Left ventricle myocardium superior (tissue), 1 donor: Measurements from ENCODE around the gene CHD6. TPM values are rescaled to one million over a fixed set of nuclear protein-coding genes. Genes with fewer than 3 reads are reported as not detected.

ENCODE experiments used
- ATAC-seq: fragments of 200-7000 bp; cut with Tn5 transposase; one replicate; pipeline ENCODE4 v1.9.1; 2020; ENCODE audit warnings: mild to moderate bottlenecking, moderate library complexity
- DNase-seq: peaks from one replicate; pipeline ENCODE4 v3.0.0-alpha.2; 2020
- intact Hi-C: fragments of 100-400 bp; cut with micrococcal nuclease; formaldehyde crosslinking; loops from one replicate; pipeline ENCODE4 v1.11.0; 2022
- total RNA-seq: library from RNA; stranded (reverse); fragmentation: NEBNext Ultra II Directional; extraction: Animal tissue kit (Norgen Biotek cat#: 25700); gene quantifications from one replicate; pipeline ENCODE4 v1.2.1, GENCODE V29; 2021
- donor health status: DM: no; HTN: yes; CAD: no; lungs with severe emphysema.

CHD6 gene
- total RNA-seq, 1 donor from 2014 or later: 36.8 TPM

GRCh38 chr20:41454250-41454649 lies 163.9 kb downstream of the CHD6 start:
- DNase-seq (no peak), ATAC-seq (no peak)
- intact Hi-C loops: no loop called here

GRCh38 chr20:41453010-41453950 lies 164.9 kb downstream of the CHD6 start:
- ATAC-seq (no peak), DNase-seq (no peak)
- intact Hi-C loops: no loop called here

- intact Hi-C loops: no loop called here
- ATAC-seq (no peak), DNase-seq (no peak)
These were observed 166.0 kb downstream of the CHD6 start for GRCh38 chr20:41452226-41452625.

DNA sequence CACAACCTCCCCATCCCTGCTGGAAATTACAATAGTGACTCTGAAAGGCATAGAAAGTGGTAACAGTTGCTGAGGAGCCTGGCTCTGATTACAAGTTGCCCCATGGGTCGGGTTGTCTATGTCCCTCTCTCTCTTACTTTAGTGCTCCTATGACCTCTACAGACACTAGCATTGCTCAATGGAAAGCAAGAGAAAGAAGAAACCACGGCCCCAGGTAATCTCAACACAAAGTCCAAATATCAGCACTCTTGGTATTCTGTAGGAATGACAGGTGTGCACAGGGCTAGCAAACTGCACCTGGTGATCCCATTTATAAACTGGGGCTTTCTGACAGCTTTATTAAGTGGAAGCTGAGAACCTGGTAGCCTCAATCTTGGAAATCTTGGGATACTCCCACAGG lies 171.2 kb downstream of the CHD6 start:
- DNase-seq (no peak), ATAC-seq (no peak)
- intact Hi-C loops: no loop called here

DNA sequence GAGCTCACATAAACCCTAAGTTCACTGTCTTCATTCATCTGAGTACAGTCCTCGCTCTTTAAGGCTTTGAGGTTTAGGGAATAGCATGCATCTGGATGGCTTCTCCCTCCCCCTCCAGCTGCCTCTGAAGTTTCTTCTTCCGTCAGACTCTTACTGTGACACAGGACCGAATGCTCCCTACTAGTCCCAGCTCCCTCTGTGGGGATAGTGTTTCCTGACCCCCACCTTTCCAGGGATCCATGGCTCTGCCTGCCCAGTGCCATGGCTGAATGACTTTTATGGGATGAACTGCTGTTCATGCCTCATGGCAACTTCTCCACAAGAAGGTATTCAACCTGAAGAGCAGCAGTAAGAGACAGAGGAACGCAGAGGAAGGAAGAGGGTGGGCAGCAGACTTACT lies 171.7 kb downstream of the CHD6 start:
- intact Hi-C loops: no loop called here
- DNase-seq (no peak), ATAC-seq (no peak)

GRCh38 chr20:41444821-41445220 lies 173.4 kb downstream of the CHD6 start:
- no peak for DNase-seq
- no peak for ATAC-seq
- intact Hi-C loops: no loop called here

- DNase-seq (no peak), ATAC-seq (no peak)
- intact Hi-C loops: no loop called here
These were observed 174.5 kb downstream of the CHD6 start for GRCh38 chr20:41443691-41444090.

GRCh38 chr20:41440882-41441281 lies 177.3 kb downstream of the CHD6 start:
- DNase-seq (no peak), ATAC-seq (no peak)
- intact Hi-C loops: no loop called here

DNA sequence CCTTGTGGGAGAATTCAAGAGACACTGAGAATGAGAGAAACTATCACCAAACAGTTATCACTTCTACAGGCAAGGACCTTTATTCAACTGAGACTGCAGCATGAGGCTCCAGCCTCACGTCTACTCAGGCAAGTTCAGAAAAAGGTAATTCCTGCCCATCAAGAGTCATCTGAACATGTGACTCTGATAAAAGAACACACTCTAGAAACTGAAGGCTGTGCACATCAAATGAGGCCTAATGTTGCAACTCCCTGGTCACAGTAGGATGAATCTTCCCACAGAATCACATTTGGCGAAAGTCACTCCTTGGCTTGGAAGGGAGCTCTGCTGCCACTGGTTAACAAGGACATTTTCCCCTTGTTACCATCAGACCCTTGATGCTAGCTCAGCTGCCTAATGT lies 180.3 kb downstream of the CHD6 start:
- ATAC-seq: no peak
- intact Hi-C loops: no loop called here
- DNase-seq: no peak

DNA sequence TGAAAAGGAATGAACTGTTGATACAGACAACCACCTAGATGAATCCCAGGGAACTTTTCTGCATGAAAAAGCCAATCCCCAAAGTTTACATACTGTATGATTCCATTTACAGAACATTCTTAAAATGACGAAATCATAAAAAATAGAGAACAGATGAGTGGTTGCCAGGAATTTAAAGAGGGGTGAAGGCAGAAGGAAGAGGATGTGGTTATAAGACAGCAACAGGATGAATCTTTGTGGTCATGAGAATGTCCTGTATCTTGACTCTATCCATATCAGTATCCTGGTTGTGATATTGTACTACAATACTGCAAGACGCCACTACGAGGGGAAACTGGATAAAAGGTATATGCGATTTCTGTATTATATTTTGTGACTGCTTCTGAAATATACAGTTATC lies 181.5 kb downstream of the CHD6 start:
- ATAC-seq (no peak), DNase-seq (no peak)
- intact Hi-C loops: no loop called here

DNA sequence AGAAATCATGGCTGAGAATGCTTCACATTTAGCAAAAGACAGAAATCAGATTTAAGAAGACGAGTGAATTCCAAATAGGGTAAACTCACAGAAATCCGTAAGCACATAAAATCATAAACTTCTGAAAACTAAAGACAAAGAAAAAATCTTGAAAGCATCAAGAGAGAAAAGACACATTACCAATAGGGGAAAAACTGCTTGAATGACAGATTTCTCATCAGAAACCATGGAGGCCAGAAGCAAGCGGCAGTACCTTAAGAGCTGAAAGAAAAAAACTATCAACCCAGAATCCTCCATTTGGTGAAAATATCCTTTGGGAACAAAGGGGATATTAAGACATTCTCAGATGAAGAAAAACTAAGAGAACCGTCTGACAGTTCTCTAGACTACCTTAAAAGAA lies 185.0 kb downstream of the CHD6 start:
- DNase-seq: no peak
- intact Hi-C loops: no loop called here
- no peak for ATAC-seq

GRCh38 chr20:41432746-41433145 lies 185.4 kb downstream of the CHD6 start:
- DNase-seq: no peak
- no peak for ATAC-seq
- intact Hi-C loops: no loop called here

DNA sequence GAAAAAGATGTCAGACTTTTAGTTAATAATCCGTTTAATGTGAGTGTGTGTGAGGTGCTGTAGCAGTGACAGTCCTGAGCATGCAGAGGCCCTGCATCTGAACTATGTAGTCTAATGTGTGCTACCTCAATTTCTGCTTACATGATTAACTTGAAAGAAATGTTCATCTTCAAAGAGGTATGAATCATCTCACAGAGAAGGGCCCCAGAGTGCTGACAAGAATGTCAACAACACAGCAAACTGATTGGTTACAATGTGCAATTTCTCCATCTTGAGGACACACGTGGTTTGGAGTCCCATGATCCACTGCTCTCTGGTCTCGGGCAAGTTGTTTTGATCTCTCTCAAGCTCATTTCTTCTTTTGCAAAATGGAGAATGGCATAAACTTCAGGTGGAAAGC lies 189.9 kb downstream of the CHD6 start:
- intact Hi-C loops: no loop called here
- DNase-seq (no peak), ATAC-seq (no peak)

- ATAC-seq: peak; percentile 35
These were observed 190.3 kb downstream of the CHD6 start for GRCh38 chr20:41427833-41428232.

GRCh38 chr20:41426976-41427375 lies 191.2 kb downstream of the CHD6 start:
- intact Hi-C loops: no loop called here
- DNase-seq (no peak), ATAC-seq (no peak)

More at GRCh38 chr20:41427833-41428232, 190.3 kb downstream of the CHD6 start:
- no peak for DNase-seq
- intact Hi-C loops: no loop called here

GRCh38 chr20:41426086-41426830 lies 191.9 kb downstream of the CHD6 start:
- DNase-seq (no peak), ATAC-seq (no peak)
- intact Hi-C loops: no loop called here

DNA sequence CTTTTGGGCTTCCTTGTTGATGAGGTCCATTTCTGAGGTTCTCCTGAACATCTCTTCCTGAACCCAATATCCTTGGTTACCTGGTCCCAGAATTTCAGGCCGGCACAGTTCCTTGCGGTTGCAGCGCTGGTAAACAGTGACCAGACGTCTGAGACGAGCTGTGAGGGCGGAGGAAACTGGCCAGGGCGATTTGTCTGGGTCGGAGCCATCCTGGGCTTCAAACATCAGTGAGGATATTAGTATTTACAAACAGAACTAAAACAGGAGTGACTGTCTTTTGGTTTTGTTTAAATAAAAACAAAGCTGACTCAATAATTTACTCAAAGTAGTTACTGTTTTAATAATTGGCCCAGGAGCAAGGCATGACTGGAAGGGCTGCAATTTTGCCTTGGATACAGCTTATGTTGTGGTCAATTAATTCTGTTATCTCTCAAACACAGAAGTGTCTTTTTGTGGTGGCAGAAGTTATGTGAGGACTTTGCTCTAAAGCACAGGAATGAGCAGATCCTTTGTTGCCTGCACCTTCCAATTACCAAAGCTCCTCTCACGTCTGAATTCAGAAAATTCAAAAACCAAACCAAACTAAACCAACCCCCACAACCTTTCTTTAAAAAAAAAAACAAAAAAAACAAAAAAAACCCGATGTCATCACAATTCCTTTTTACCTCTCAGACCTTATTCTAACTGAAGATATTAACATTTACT lies 192.8 kb downstream of the CHD6 start:
- ATAC-seq (peak; percentile 24), DNase-seq (no peak)
- intact Hi-C loops: no loop called here

DNA sequence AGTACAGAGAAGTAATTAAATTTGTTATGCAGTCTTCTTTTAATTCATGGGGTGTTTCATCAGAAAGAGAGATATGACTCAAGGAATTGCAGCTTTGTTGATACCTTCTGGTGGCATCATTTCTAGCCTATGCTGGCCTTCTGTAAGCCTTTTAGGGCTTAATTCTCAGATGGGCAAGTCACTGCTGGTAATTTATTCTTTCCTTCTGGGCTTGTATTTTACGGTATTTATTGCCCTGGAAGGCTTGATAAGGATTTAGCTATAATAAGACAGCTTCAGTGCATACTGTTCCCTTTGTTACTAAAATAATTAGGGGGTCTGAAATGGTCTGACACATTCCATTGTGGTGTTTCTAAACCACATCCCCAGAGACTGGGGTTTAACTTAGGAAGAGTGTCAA lies 193.6 kb downstream of the CHD6 start:
- DNase-seq (no peak), ATAC-seq (no peak)
- intact Hi-C loops: no loop called here

- DNase-seq: no peak
- intact Hi-C loops: no loop called here
- no peak for ATAC-seq
These were observed 194.2 kb downstream of the CHD6 start for GRCh38 chr20:41424011-41424410.

DNA sequence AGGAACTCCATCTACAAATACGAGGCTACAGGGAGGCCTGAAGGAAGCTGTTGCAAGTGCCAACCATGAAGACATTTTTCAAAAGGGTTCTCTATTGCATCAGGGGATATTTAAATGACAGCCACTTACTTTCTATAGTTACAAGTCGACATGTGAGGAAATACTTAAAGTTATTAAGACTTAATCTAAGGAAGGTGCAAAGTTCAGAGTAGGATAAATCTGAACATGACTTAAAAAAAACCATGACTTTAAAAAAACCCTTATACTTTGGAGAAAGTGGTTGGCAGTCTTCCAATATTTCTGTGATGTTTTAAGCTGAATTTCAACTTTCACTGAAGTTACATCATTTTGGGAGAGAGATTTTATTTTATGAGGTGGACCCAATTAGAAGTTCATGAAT lies 195.2 kb downstream of the CHD6 start:
- DNase-seq: no peak
- no peak for ATAC-seq
- intact Hi-C loops: no loop called here
